HG02870 (cell line): ENCODE data around the gene SEC31B.

Experiments used
- ATAC-seq: cut with Tn5 transposase; IDR thresholded peaks from one replicate; pipeline ENCODE4 v1.9.1; 2021; ENCODE audit warnings: mild to moderate bottlenecking, moderate library complexity; ENCODE audit not compliant: unreplicated experiment

Gene SEC31B

DNA sequence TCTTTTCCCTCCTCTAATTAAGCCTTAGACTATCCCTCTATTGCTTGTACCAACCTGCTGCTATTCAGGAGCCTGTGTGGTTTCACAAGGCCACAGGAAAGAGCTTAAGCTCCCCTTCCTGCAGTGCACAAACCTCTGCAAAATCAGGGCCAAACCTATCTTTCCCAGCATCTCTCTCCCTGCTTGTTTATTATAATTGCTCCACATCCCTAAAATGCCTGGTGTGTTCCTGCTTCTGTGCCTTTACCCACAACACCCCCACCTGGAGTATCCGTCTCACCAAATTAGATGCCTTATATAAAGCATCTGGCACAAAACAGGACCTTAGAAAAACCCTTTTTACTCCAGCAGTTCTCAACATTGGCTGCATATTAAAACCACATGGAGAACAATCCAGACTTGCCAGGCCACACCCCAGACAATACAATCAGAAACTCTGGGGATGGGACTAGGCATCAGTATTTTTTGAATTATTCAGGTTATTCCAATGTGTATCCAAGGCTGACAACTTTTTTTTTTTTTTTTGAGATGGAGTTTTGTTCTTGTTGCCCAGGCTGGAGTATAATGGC is 16.7 kb downstream of the SEC31B start:
- ATAC-seq = no peak

DNA sequence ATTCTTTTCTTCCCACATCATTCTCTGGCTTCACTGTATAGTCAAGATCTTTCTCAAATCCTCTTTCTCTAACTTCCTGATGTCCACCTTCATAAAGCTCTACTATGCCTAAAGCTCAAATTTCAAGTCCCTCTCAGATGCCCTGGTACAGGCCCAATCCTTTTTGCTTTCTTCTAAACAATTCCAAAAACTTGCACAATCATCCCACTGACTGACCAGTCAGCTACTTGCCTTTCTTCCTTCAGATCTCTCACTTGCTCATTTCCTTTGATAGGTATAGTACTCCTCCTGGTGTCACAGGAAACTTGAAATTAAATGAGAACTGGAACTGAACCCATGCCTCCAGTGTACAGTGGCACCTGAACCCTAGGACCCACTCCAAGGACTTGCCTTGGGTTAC is 18.2 kb downstream of the SEC31B start:
- no peak for ATAC-seq

DNA sequence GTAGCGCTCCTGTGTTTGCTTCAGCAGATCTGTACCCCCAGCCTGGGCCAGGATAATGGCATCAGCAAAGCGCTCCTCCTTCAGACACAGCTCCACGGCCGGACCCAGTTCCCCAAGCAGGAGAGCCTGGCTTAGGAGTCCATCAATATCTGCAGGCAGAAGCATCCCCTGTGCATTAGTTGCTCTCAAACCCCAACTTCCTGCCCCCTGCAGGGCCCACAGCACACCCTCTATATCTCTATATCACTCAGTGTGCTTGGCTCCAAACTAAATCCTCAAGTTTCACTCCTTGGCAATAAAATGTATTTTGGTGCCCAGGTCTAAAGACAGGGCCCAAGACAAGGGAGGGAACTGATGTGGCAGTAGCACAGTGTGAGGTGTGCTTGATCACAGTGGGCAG is 21.6 kb downstream of the SEC31B start:
- no peak for ATAC-seq

DNA sequence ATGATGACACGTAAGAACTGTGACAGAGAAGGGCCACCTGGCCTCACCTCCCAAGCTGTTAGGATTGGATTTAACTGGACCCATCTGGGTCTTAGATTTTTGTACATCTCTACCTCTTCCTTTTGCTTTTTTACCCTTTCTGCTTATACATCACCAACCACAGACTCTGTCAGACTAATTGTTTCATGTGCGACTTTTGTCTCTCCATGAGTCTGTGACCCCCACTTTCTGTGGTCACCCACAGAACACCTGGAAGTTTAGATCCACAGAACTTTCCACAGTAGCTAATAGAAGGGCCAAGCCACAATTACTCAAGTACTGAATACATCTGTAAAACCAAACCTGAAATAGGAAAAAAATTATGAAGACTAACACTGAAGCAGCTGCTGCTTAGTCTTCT is 23.1 kb downstream of the SEC31B start:
- ATAC-seq = no peak

DNA sequence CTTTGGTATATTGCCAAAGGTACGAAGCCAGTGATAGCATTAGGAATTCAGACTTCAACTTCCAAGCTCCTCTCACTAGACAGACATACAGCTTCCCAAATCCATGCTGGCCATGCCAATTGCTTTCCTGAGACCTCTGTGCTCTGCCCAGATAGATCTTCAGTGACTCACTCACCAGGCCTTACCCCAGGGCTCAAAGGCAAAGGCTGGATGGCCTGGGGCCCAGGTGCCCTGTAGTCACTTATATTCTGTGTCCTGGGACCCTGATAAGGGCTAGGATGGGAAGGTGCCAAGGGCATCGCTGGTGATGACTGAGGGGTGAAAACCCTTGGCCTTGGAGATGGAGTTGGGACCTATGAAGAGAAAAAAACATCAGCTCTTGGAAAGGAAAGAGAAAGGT is 29.1 kb downstream of the SEC31B start:
- no peak for ATAC-seq

DNA sequence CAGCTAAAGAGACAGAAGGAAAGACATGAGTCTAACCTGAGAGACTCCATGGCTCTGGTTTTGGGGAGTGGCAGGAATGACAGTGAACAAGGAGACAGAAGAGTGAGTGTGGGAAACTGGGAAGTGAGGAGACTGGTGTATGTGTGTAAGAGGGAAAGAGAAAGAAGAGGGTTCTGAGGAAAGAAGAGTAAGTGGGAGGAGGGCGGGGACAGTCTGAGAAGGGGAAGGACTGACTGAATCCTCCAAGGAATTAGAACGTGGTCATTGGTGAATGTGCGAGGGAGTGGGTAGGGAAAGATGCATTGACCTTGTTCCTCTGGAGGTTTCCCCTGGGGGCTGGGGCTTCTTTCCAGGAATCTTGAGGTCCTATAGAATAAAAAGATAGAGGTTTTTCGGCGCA is 30.3 kb downstream of the SEC31B start:
- no peak for ATAC-seq

DNA sequence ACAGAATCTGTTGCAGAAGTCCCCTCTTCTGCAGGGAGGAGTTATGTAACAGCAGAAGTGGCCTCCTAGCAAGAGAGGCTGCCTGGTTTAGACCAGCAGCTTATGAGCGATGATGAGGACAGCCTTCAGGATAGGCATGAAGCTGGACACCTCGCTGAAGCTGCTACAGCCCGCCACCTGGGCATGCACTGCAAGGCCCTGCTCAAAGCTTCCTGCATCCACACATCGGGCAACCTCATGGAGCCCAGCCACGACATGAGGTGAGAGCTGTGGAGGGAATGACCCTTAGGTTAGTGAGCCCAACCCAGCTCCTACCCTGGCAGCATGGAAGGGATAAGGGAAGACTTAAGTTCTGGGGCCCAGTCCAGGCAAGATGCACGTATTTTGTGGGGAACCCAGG is 32.1 kb downstream of the SEC31B start:
- ATAC-seq = no peak

DNA sequence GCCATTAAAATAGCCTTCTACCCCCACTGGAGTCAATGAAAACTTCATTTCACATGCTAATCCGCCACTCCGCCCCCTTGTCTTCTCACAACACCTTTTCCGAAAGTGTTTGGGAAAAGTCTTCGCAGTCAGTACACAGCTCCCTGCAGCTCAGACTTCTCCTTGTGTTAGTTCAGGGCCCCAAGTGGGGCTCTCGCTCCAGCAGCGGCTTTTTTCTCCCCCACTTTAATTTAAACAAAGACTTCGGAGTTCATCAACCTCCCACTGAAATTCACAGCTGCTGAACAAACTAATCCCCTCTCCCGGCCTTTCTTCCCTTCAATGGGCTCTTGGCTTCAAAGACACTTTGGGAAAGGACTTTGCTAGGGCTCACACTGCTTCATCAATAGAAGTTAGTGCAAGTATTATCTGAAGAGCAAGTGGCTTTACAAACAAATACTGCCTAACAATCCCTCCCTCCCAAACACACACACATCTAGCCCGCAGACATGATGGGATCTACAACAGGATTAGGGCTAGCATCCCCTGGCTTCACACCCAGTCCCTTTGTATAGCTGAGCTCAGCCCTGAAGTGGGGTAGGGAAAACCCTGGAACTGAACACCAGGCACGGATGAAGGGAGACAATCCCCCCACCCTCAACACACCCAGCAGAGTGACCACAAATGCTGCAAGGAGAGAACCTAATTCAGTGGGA is 33.7 kb downstream of the SEC31B start:
- ATAC-seq = no peak

DNA sequence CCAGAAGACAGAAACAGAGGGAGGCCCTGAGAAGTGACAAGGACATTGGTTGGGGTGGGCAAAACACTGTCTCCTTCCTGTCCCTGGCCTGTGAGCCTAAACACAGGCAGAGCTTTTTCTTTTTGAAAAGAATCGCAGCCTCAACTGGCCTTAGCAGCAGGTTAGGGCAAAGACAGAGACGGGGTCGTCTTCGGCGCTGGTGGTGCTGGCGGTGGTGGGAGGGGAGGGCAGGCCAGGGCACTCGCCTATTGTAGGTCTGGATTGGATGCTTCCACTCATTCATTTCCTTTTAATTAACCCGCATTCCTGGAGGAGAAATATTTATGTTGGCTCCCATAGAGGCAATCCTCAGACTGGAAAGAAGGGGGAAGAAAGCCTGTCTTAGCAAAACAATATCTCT is 34.3 kb downstream of the SEC31B start:
- ATAC-seq = no peak

DNA sequence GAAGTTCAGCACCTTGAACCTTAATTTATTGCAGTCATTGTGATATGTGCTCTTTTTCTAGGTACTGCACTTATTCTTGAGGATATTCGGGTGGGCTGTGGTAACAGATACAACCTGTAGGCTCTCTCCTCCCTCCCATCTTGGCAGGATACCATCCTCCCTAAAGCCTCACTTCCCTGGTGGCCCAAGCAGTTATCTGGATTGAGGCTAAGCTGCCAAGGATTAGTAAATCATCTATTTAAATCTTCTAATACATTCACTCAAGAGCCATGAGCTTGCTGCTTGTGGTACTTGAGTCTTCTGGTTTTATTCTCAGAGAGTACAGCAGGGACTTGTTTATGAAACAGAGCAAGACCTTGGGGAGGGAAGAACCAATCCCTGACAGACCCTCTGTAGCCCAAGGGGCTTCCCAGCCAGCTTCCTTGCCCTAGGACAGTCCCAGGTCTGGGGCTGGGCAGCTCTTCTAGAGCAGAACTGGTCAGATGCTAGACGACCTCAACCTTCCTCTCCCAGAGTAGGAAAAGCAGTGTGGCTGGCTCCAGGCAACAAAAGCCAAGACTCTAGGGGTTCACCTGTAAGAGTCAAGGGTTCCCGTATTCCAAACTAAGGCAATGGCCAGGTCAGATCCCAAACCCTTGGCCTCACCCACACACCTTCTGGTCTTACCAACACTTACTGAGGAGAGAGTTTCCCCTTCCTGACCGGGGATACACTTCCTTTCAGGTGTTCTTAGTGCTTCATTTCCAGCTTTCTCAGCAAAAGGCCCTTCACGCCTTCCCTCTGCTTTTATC is 35.6 kb downstream of the SEC31B start:
- no peak for ATAC-seq

DNA sequence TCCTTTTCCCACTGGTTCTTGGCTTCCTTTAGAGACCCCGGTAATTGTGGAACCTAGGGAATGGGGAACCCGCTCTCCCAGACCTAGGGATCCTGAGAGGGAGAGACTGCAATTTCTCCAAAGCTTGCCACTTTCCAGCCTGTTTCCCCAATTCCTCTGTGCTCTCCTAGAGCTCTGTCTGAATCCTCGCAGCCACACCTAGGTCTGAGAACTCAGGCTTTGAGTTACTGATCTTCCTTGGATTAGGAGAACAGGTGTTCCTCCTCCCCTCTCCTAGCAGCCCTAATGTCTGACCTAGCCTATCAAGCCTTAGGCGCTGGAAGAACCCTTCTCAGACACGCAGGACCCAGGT is 36.9 kb downstream of the SEC31B start:
- no peak for ATAC-seq

DNA sequence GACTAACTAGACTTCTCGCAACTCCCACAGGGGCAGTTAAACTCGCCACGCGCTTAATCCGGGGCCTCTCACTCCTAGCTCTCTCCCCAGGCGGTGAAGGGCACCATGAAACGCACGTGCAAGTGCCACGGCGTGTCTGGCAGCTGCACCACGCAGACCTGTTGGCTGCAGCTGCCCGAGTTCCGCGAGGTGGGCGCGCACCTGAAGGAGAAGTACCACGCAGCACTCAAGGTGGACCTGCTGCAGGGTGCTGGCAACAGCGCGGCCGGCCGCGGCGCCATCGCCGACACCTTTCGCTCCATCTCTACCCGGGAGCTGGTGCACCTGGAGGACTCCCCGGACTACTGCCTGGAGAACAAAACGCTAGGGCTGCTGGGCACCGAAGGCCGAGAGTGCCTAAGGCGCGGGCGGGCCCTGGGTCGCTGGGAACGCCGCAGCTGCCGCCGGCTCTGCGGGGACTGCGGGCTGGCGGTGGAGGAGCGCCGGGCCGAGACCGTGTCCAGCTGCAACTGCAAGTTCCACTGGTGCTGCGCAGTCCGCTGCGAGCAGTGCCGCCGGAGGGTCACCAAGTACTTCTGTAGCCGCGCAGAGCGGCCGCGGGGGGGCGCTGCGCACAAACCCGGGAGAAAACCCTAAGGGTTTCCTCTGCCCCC is 37.4 kb downstream of the SEC31B start:
- no peak for ATAC-seq

DNA sequence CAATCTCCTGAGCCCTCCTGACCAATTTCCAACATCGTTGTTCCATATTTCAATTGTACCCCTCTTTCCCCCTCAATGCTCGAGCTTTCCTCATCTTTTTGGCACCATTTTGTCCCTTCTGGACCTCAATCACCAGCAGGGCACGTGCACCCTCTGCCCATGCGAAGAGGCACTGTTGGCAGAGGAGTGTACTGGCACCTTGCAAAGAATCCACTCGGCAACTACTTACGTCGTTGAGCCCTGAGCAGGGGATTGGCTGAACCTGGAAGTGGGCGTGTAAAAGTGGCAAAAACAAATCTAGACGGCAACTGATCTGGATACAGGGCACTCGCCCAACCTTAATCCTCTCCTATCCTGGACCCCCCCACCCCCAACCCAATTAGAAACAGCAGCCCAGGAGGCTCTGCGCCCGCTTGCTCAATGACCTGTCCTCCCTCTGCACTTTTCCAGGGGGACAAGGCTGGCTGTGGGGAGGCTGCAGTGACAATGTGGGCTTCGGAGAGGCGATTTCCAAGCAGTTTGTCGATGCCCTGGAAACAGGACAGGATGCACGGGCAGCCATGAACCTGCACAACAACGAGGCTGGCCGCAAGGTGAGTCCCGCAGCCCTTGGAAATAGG is 38.1 kb downstream of the SEC31B start:
- ATAC-seq = peak; percentile 98

DNA sequence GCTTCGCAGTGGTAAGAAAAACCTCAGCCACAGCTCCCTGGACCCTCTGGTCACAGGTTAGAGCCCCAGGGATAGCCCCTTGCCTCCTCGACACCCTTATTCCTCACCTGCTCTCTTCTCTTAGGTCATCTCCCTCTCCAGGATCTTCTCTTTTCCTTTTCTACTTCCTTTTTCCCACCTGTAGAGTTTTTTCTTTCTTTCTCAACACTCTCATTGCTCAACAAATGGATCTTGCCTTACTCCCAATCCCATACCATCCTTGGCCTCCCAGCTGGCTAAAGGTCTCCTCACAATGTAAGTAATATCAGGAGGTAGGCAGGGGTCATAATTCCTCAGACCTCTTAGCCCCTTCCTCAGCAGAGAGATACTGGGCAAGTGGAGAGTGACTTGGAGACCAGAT is 39.7 kb downstream of the SEC31B start:
- ATAC-seq = no peak

DNA sequence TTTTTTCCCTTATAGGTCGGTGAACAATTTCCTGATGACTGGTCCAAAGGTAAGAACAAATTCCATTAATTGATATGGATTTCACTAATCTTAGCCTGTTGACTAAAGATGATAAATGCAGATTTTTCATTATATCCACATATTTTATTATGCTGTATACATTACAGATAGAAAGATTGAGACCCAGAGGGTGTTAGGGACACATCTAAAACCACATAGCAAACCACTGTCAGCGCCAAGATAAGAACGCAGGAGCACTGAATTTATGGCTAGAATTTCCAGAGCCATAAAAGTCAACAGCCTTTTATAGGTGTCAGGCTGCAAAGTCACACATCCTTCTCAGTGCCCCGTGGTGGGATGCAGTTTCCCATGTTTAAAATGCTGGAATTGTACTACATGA is 40.6 kb downstream of the SEC31B start:
- ATAC-seq = no peak

DNA sequence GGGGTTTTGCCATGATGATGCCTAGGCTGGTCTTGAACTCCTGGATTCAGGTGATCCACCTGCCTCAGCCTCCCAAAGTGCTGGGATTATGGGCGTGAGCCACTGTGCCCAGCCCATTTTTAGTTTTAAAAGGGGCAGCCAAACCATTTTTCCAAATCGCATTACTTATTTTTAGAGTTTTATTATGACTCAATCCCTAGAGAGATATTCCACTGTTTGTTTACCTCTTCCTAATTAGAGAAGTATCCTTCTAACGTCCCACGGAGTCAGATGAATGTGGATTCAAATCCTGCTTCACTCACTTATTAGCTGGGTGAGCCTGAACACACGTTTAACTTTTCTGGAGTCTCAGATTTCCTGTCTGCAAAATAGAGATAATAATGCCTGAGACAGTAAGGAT is 41.7 kb downstream of the SEC31B start:
- ATAC-seq = no peak

DNA sequence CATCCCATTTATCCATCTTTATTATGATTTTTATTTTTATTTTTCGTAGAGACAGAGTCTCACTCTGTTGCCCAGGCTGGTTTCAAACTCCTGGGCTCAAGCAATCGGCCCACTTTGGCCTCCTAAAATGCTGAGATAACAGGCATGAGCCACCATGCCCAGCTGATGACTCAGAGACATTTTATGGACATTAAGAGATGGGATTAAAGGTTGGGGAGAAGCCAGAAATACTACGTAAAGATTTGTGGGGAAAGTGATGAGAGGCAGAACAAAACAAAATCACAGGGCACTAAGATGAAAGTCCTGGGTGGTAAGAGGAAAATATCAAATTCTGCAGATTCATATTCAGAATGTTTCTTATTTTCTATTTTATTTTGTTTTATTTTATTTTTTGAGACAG is 49.3 kb downstream of the SEC31B start:
- no peak for ATAC-seq

DNA sequence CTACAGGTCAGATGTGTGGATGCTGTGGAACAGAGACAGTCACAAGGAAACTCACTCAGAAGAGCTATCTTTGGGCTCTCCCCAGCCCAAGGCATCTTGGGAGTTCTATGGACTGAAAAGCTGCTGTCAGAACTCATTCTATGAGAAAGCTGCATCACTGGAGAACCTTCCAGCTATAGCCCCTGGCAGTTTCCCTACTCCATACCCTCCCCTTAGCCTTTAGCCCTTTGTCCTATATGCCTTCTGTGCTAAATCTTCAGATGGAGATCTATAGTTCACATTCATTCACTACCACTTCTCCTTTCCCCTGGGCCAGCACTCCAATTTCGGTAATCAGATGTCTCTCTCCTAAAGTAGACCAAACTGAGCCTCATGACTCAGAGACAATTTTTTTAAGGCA is 49.9 kb downstream of the SEC31B start:
- ATAC-seq = no peak

DNA sequence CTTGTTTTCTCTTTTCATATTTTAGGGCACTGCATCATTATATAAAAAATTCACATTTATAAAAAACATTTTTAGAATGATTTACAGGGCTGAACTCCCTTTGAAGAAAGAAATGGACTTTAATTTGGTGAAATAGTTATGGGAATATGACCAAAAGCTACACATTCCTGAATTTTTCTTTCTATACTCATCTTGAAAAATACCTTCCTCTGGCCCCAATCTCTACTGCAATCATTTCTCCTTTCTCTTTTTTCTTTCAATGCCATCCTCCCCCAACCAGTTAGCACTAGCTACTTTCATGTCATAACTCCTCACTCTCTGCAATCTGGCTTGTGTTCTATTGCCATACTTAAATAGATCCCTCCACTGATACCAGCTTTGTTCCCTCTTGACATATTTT is 50.7 kb downstream of the SEC31B start:
- no peak for ATAC-seq

DNA sequence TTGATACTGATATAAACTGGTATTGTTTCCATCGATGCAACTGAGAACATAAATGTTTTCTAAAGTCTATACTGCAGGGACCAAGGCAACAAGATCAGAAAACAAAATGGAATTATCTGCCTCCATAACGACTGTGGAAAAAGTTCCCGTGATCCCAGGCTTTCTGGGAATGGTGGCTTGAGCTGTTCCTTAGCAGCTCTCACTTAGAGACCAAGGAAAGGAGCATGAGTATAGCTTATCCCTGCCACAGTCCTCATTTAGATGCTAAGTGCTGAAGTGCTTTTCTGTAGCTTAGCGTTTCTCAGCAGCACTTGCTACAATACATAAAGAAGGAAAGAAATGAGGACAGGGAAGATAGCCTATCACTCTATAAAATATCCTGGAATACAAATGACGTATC is 51.3 kb downstream of the SEC31B start:
- no peak for ATAC-seq

DNA sequence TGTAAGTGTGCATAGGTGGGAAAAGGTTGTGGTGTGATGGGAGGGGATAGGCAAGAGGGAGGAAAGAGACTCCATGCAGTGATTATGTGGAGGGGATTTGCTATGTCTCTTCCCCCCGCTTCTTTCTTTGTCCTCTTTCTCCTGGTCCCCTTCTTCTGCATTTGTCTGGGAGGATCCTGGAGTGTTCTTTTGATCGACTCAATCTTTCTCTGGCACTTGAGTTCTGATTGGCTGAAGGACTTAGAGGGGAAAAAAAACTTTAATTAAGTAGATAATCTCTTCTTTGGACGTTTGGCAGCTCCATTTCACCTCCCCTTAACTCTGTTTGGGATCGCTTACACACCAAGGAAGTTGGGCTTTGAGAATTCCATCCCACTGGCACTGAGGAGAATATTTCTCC is 57.0 kb downstream of the SEC31B start, which contains the start of gene WNT8B:
Gene WNT8B, plus strand, starts transcription at position 301 of the 400 bp plus-strand sequence. CDS start 160 bp downstream, outside the sequence.
- ATAC-seq = no peak
